OCI-LY1 (cell line): Measurements from ENCODE around the gene TANC2.

Source experiments
- H2AFZ ChIP-seq: fragments of 200-600 bp; sonication (generic), shearing (Covaris generic); 2 replicates; pipeline ENCODE4 v1.6.0; 2014; ENCODE audit warnings: antibody characterized with exemption, mild to moderate bottlenecking, low read length
- H3F3A ChIP-seq: fragments of 200-600 bp; sonication (generic), shearing (Covaris generic); 2 replicates; pipeline ENCODE4 v1.6.0; 2014; ENCODE audit warnings: mild to moderate bottlenecking, antibody characterized with exemption, low read length, moderate library complexity; ENCODE audit not compliant: insufficient read depth
- H3K27ac ChIP-seq: fragments of 200-600 bp; sonication (generic); 2 replicates; pipeline ENCODE4 v1.5.1; 2014; ENCODE audit warnings: low read length, mixed run types, mild to moderate bottlenecking, low read depth; ENCODE audit not compliant: poor library complexity, severe bottlenecking
- H3K27me3 ChIP-seq: fragments of 200-600 bp; sonication (generic); 2 replicates; pipeline ENCODE4 v1.6.0; 2014; ENCODE audit warnings: antibody characterized with exemption, mild to moderate bottlenecking, low read length, moderate library complexity; ENCODE audit not compliant: insufficient read depth
- H3K36me3 ChIP-seq: fragments of 200-600 bp; sonication (generic); 2 replicates; pipeline ENCODE4 v1.6.1; 2014; ENCODE audit warnings: mild to moderate bottlenecking, antibody characterized with exemption, low read length, moderate library complexity, mixed read lengths; ENCODE audit not compliant: insufficient read depth
- H3K4me1 ChIP-seq: fragments of 200-600 bp; sonication (generic); 2 replicates; pipeline ENCODE4 v1.5.1; 2014; ENCODE audit warnings: mild to moderate bottlenecking, low read length, moderate library complexity; ENCODE audit not compliant: insufficient read depth, severe bottlenecking
- H3K4me2 ChIP-seq: fragments of 200-600 bp; sonication (generic), shearing (Covaris generic); 2 replicates; pipeline ENCODE4 v1.6.1; 2014; ENCODE audit warnings: low read length
- H3K4me3 ChIP-seq: fragments of 200-600 bp; sonication (generic); 2 replicates; pipeline ENCODE4 v1.5.1; 2014; ENCODE audit warnings: low read length, low read depth, mild to moderate bottlenecking, mixed read lengths; ENCODE audit not compliant: poor library complexity, severe bottlenecking
- H3K79me2 ChIP-seq: fragments of 200-600 bp; shearing (Covaris generic); 2 replicates; pipeline ENCODE4 v1.6.1; 2016; ENCODE audit warnings: mixed run types, low read length, mixed read lengths; ENCODE audit not compliant: insufficient read depth
- H3K9ac ChIP-seq: fragments of 200-600 bp; sonication (generic), shearing (Covaris generic); 2 replicates; pipeline ENCODE4 v1.6.1; 2014; ENCODE audit warnings: mild to moderate bottlenecking, low read length, mixed read lengths
- H3K9me2 ChIP-seq: fragments of 200-600 bp; sonication (generic), shearing (Covaris generic); 2 replicates; pipeline ENCODE4 v1.6.1; 2014; ENCODE audit warnings: low read depth, mild to moderate bottlenecking, low read length, mixed read lengths
- H3K9me3 ChIP-seq: fragments of 200-600 bp; shearing (Covaris generic); 2 replicates; pipeline ENCODE4 v1.6.1; 2014; ENCODE audit warnings: low read length, mixed read lengths
- H4K20me1 ChIP-seq: fragments of 200-600 bp; sonication (generic), shearing (Covaris generic); 2 replicates; pipeline ENCODE4 v1.6.0; 2016; ENCODE audit warnings: mild to moderate bottlenecking, low read length; ENCODE audit not compliant: insufficient read depth
- EZH2 ChIP-seq: fragments of 200-600 bp; sonication (generic), shearing (Covaris generic); IDR thresholded peaks from 2 replicates; pipeline ENCODE4 v1.8.0; 2017; ENCODE audit warnings: borderline replicate concordance, mixed run types, mild to moderate bottlenecking, antibody characterized with exemption, low read length, moderate library complexity, mixed read lengths
- TF ChIP-seq, protein P1 (sequence below): fragments of 200-600 bp; sonication (generic), shearing (Covaris generic); IDR thresholded peaks from 2 replicates; pipeline ENCODE4 v1.5.1; 2017; ENCODE audit warnings: mild to moderate bottlenecking, antibody characterized with exemption, low read length, moderate library complexity, mixed read lengths

The TANC2 gene

GRCh38 chr17:62948370-62948769, 17.7 kb upstream of the TANC2 start:
- Histone ChIP-seq H3K79me2 (no peaks in the 10 kb centered on the region), H3K36me3 (no peaks in the 10 kb centered on the region), H3K9ac (no peak overlapping the region), H3K27ac (no peak overlapping the region), H2AFZ (no peak overlapping the region), H3F3A (no peaks in the 10 kb centered on the region), H3K27me3 (no peaks in the 10 kb centered on the region), H3K4me3 (no peak overlapping the region), H3K4me1 (no peaks in the 10 kb centered on the region), H3K9me2 (no peaks in the 10 kb centered on the region), H3K9me3 (no peaks in the 10 kb centered on the region), H3K4me2 (no peak overlapping the region), H4K20me1 (no peaks in the 10 kb centered on the region)
- TF ChIP-seq, protein P1, sequence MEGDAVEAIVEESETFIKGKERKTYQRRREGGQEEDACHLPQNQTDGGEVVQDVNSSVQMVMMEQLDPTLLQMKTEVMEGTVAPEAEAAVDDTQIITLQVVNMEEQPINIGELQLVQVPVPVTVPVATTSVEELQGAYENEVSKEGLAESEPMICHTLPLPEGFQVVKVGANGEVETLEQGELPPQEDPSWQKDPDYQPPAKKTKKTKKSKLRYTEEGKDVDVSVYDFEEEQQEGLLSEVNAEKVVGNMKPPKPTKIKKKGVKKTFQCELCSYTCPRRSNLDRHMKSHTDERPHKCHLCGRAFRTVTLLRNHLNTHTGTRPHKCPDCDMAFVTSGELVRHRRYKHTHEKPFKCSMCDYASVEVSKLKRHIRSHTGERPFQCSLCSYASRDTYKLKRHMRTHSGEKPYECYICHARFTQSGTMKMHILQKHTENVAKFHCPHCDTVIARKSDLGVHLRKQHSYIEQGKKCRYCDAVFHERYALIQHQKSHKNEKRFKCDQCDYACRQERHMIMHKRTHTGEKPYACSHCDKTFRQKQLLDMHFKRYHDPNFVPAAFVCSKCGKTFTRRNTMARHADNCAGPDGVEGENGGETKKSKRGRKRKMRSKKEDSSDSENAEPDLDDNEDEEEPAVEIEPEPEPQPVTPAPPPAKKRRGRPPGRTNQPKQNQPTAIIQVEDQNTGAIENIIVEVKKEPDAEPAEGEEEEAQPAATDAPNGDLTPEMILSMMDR, result no peak
- TF ChIP-seq EZH2, result no peak

GRCh38 chr17:62949036-62949435, 17.0 kb upstream of the TANC2 start:
- Histone ChIP-seq H2AFZ (no peak overlapping the region), H3K27ac (no peak overlapping the region), H3K4me3 (no peak overlapping the region), H3K27me3 (no peaks in the 10 kb centered on the region), H3K4me2 (no peak overlapping the region), H4K20me1 (no peaks in the 10 kb centered on the region), H3K9ac (no peak overlapping the region), H3K4me1 (no peaks in the 10 kb centered on the region), H3K9me3 (no peaks in the 10 kb centered on the region), H3K9me2 (no peaks in the 10 kb centered on the region), H3F3A (no peaks in the 10 kb centered on the region), H3K36me3 (no peaks in the 10 kb centered on the region), H3K79me2 (no peaks in the 10 kb centered on the region)
- TF ChIP-seq, protein P1, result no peak
- TF ChIP-seq EZH2, result no peak

- no peaks in the 10 kb centered on the region for H3F3A ChIP-seq
- H3K4me3 ChIP-seq, result no peak overlapping the region
- H3K27me3 ChIP-seq, result no peaks in the 10 kb centered on the region
- no peaks in the 10 kb centered on the region for H3K36me3 ChIP-seq
- no peak overlapping the region for H3K27ac ChIP-seq
- no peaks in the 10 kb centered on the region for H3K4me1 ChIP-seq
- H3K9me2 ChIP-seq, result no peaks in the 10 kb centered on the region
- H3K4me2 ChIP-seq, result no peak overlapping the region
- no peak for TF ChIP-seq EZH2
- TF ChIP-seq, protein P1, result no peak
- no peaks in the 10 kb centered on the region for H3K79me2 ChIP-seq
- H2AFZ ChIP-seq, result no peak overlapping the region
- H3K9ac ChIP-seq, result no peak overlapping the region
- no peaks in the 10 kb centered on the region for H3K9me3 ChIP-seq
- H4K20me1 ChIP-seq, result no peaks in the 10 kb centered on the region
These were observed 16.0 kb upstream of the TANC2 start for GRCh38 chr17:62950067-62950466.
